ENCODE results near the gene INPP5D. TPM values are rescaled to one million over a fixed set of nuclear protein-coding genes. Genes with fewer than 3 reads are reported as not detected.

INPP5D gene
- total and polyA plus RNA-seq, 2 donors (not counting 1 experiment from before 2014, with no cell fraction given): 0.01 to 0.33 TPM

- Histone ChIP-seq H2AFZ (ENCODE audit: low read length) (no peak overlapping the region), H3K9ac (ENCODE audit: insufficient read depth, low read length) (no peak overlapping the region), H3K4me2 (ENCODE audit: extremely low read depth, insufficient read depth, low read length) (no peak overlapping the region), H3K27ac (ENCODE audit: insufficient read depth, low read length) (no peak overlapping the region), H3K4me1 (ENCODE audit: control insufficient read depth, extremely low read depth, insufficient read depth, low read length) (no peaks in the 10 kb centered on the region), H3K36me3 (ENCODE audit: control insufficient read depth, insufficient read depth, low read length) (no peaks in the 10 kb centered on the region), H3K4me3 (replicated peaks in 1 of 4; ENCODE audit: control extremely low read depth in 1 of 4, insufficient read depth in 1 of 4, low read depth in 3 of 4, low read length in 4 of 4) (no peak overlapping the region), H3K79me2 (ENCODE audit: control insufficient read depth, insufficient read depth, low read length) (no peaks in the 10 kb centered on the region), H3K27me3 (ENCODE audit: control insufficient read depth, insufficient read depth, low read length) (no peaks in the 10 kb centered on the region), H3K9me3 (ENCODE audit: control insufficient read depth, insufficient read depth, low read depth, low read length) (no peaks in the 10 kb centered on the region), H4K20me1 (ENCODE audit: control insufficient read depth, extremely low read depth, insufficient read depth, low read length) (no peaks in the 10 kb centered on the region)
- TF ChIP-seq CTCF (conservative IDR thresholded peaks at IDR 0.05 in 1 of 2, IDR thresholded peaks at IDR 0.05 in 1 of 2; ENCODE audit: low read depth in 1 of 2, low read length in 2 of 2) (no peak), EZH2 (IDR thresholded peaks at IDR 0.05; ENCODE audit: low read length, missing control alignments) (no peak)
- DNase-seq (ENCODE audit: low read depth in 2 of 2): no peak
These were observed 87.1 kb downstream of the INPP5D start for GRCh38 chr2:233147136-233147828.

- TF ChIP-seq EZH2 (IDR thresholded peaks at IDR 0.05; ENCODE audit: low read length, missing control alignments) (no peak), CTCF (conservative IDR thresholded peaks at IDR 0.05 in 1 of 2, IDR thresholded peaks at IDR 0.05 in 1 of 2; ENCODE audit: low read depth in 1 of 2, low read length in 2 of 2) (no peak)
- Histone ChIP-seq H3K9me3 (ENCODE audit: control insufficient read depth, insufficient read depth, low read depth, low read length) (no peaks in the 10 kb centered on the region), H4K20me1 (ENCODE audit: control insufficient read depth, extremely low read depth, insufficient read depth, low read length) (no peaks in the 10 kb centered on the region), H3K4me3 (replicated peaks in 1 of 4; ENCODE audit: control extremely low read depth in 1 of 4, insufficient read depth in 1 of 4, low read depth in 3 of 4, low read length in 4 of 4) (no peak overlapping the region), H3K9ac (ENCODE audit: insufficient read depth, low read length) (no peak overlapping the region), H3K4me1 (ENCODE audit: control insufficient read depth, extremely low read depth, insufficient read depth, low read length) (no peaks in the 10 kb centered on the region), H3K36me3 (ENCODE audit: control insufficient read depth, insufficient read depth, low read length) (no peaks in the 10 kb centered on the region), H3K27me3 (ENCODE audit: control insufficient read depth, insufficient read depth, low read length) (no peaks in the 10 kb centered on the region), H3K79me2 (ENCODE audit: control insufficient read depth, insufficient read depth, low read length) (no peaks in the 10 kb centered on the region), H3K27ac (ENCODE audit: insufficient read depth, low read length) (no peak overlapping the region), H3K4me2 (ENCODE audit: extremely low read depth, insufficient read depth, low read length) (no peak overlapping the region), H2AFZ (ENCODE audit: low read length) (no peak overlapping the region)
- no peak for DNase-seq (ENCODE audit: low read depth in 2 of 2)
These were observed 87.7 kb downstream of the INPP5D start for GRCh38 chr2:233147829-233148167.

- TF ChIP-seq EZH2 (IDR thresholded peaks at IDR 0.05; ENCODE audit: low read length, missing control alignments) (no peak), CTCF (conservative IDR thresholded peaks at IDR 0.05 in 1 of 2, IDR thresholded peaks at IDR 0.05 in 1 of 2; ENCODE audit: low read depth in 1 of 2, low read length in 2 of 2) (no peak)
- H3K36me3 ChIP-seq (ENCODE audit: control insufficient read depth, insufficient read depth, low read length): no peaks in the 10 kb centered on the region
- no peak for DNase-seq (ENCODE audit: low read depth in 2 of 2)
These were observed 88.2 kb downstream of the INPP5D start for GRCh38 chr2:233148354-233148753.

More at GRCh38 chr2:233148354-233148753, 88.2 kb downstream of the INPP5D start:
- Histone ChIP-seq H3K27me3 (ENCODE audit: control insufficient read depth, insufficient read depth, low read length) (no peaks in the 10 kb centered on the region), H2AFZ (ENCODE audit: low read length) (no peak overlapping the region), H3K4me3 (replicated peaks in 1 of 4; ENCODE audit: control extremely low read depth in 1 of 4, insufficient read depth in 1 of 4, low read depth in 3 of 4, low read length in 4 of 4) (no peak overlapping the region), H4K20me1 (ENCODE audit: control insufficient read depth, extremely low read depth, insufficient read depth, low read length) (no peaks in the 10 kb centered on the region), H3K9me3 (ENCODE audit: control insufficient read depth, insufficient read depth, low read depth, low read length) (no peaks in the 10 kb centered on the region), H3K27ac (ENCODE audit: insufficient read depth, low read length) (no peak overlapping the region), H3K79me2 (ENCODE audit: control insufficient read depth, insufficient read depth, low read length) (no peaks in the 10 kb centered on the region), H3K4me2 (ENCODE audit: extremely low read depth, insufficient read depth, low read length) (no peak overlapping the region), H3K9ac (ENCODE audit: insufficient read depth, low read length) (no peak overlapping the region), H3K4me1 (ENCODE audit: control insufficient read depth, extremely low read depth, insufficient read depth, low read length) (no peaks in the 10 kb centered on the region)

Data from fibroblast of lung (primary cell).